WERI-Rb-1 (cell line): Measurements from ENCODE around the gene CTNNA3.

Experiments
- DNase-seq: peaks from one replicate; pipeline ENCODE4 v3.0.0-alpha.2; 2020
- H3K27ac ChIP-seq: fragments of 250-450 bp; sonication (Bioruptor Pico); 2 replicates; pipeline ENCODE4 v1.5.1; 2020; ENCODE audit warnings: mild to moderate bottlenecking, moderate library complexity
- H3K27me3 ChIP-seq: fragments of 250-450 bp; sonication (Bioruptor Pico); 2 replicates; pipeline ENCODE4 v1.5.1; 2021; ENCODE audit warnings: mild to moderate bottlenecking, low read depth, moderate library complexity; ENCODE audit not compliant: insufficient read depth, severe bottlenecking
- H3K36me3 ChIP-seq: fragments of 250-450 bp; sonication (Bioruptor Pico); 2 replicates; pipeline ENCODE4 v1.5.1; 2020; ENCODE audit warnings: mild to moderate bottlenecking, moderate library complexity
- H3K4me3 ChIP-seq: 2 replicates; pipeline ENCODE4 v1.5.1; 2011; ENCODE audit warnings: low read depth, mild to moderate bottlenecking, control low read depth, low read length
- H3K9me3 ChIP-seq: fragments of 250-450 bp; sonication (Bioruptor Pico); 2 replicates; pipeline ENCODE4 v1.5.1; 2021; ENCODE audit warnings: mild to moderate bottlenecking, moderate library complexity; ENCODE audit not compliant: severe bottlenecking
- CTCF ChIP-seq: IDR thresholded peaks from 2 replicates; pipeline ENCODE4 v1.5.1; 2011; ENCODE audit warnings: low read depth, mild to moderate bottlenecking, control low read depth, inconsistent platforms, low read length

Gene CTNNA3

GRCh38 chr10:66071907-66072306, 1624.1 kb downstream of the CTNNA3 start:
- Histone ChIP-seq H3K36me3 (no peaks in the 10 kb centered on the region), H3K4me3 (no peak overlapping the region), H3K27me3 (no peaks in the 10 kb centered on the region), H3K27ac (no peak overlapping the region), H3K9me3 (no peaks in the 10 kb centered on the region)
- no peak for TF ChIP-seq CTCF
- no peak for DNase-seq

- H3K9me3 ChIP-seq = no peaks in the 10 kb centered on the region
- TF ChIP-seq CTCF = no peak
- DNase-seq = no peak
These were observed 1637.4 kb downstream of the CTNNA3 start for GRCh38 chr10:66058594-66058993.

GRCh38 chr10:66049335-66049734, 1646.7 kb downstream of the CTNNA3 start:
- DNase-seq = no peak
- Histone ChIP-seq H3K9me3 (no peaks in the 10 kb centered on the region), H3K27ac (no peak overlapping the region), H3K36me3 (no peaks in the 10 kb centered on the region), H3K4me3 (no peak overlapping the region), H3K27me3 (no peaks in the 10 kb centered on the region)
- TF ChIP-seq CTCF = no peak

More at GRCh38 chr10:66058594-66058993, 1637.4 kb downstream of the CTNNA3 start:
- Histone ChIP-seq H3K27me3 (no peaks in the 10 kb centered on the region), H3K4me3 (no peak overlapping the region), H3K36me3 (no peaks in the 10 kb centered on the region), H3K27ac (no peak overlapping the region)

- DNase-seq = no peak
- Histone ChIP-seq H3K36me3 (no peaks in the 10 kb centered on the region), H3K4me3 (no peak overlapping the region), H3K9me3 (no peaks in the 10 kb centered on the region), H3K27me3 (no peaks in the 10 kb centered on the region), H3K27ac (no peak overlapping the region)
- no peak for TF ChIP-seq CTCF
These were observed 1650.1 kb downstream of the CTNNA3 start for GRCh38 chr10:66045859-66046258.

- no peak for TF ChIP-seq CTCF
- H3K4me3 ChIP-seq = no peak overlapping the region
- H3K36me3 ChIP-seq = no peaks in the 10 kb centered on the region
- H3K9me3 ChIP-seq = no peaks in the 10 kb centered on the region
- no peak for DNase-seq
- no peak overlapping the region for H3K27ac ChIP-seq
- no peaks in the 10 kb centered on the region for H3K27me3 ChIP-seq
These were observed 1654.2 kb downstream of the CTNNA3 start for GRCh38 chr10:66041771-66042170.

- TF ChIP-seq CTCF = no peak
- Histone ChIP-seq H3K27ac (no peak overlapping the region), H3K27me3 (no peaks in the 10 kb centered on the region), H3K9me3 (no peaks in the 10 kb centered on the region), H3K4me3 (no peak overlapping the region), H3K36me3 (no peaks in the 10 kb centered on the region)
- no peak for DNase-seq
These were observed 1657.4 kb downstream of the CTNNA3 start for GRCh38 chr10:66038623-66039022.
